Activated CD8-positive, alpha-beta T cell treated with anti-CD3 and anti-CD28 coated beads for 36 hours (primary cell): ENCODE results near the gene CCDC40. TPM values are rescaled to one million over a fixed set of nuclear protein-coding genes. Genes with fewer than 3 reads are reported as not detected.
"Not testable (repeated sequence)": the region's sequence is repeated elsewhere in the genome, so short reads cannot be mapped to it uniquely, and the experiment has no call there.

Source experiments
- ATAC-seq: fragments of 200-7000 bp; cut with Tn5 transposase; one replicate; pipeline ENCODE4 v1.10.0; 2021; ENCODE audit warnings: mild to moderate bottlenecking, moderate library complexity
- CTCF ChIA-PET: fragments of 350-600 bp; sonication (Branson Sonifier 250); formaldehyde crosslinking; loops from one replicate; lab custom pipeline; 2021; ENCODE audit warnings: antibody characterized with exemption; lab: Charles Lee
- POLR2A ChIA-PET: fragments of 350-600 bp; sonication (Branson Sonifier 250); formaldehyde crosslinking; loops from one replicate; lab custom pipeline; 2021; ENCODE audit warnings: antibody characterized with exemption; lab: Charles Lee
- DNase-seq: peaks from one replicate; pipeline ENCODE4 v3.0.0-alpha.2; 2020
- H3K27ac Mint-ChIP-seq: one replicate; pipeline ENCODE4 v1.8.0; 2021; ENCODE audit warnings: mild to moderate bottlenecking, mixed read lengths
- H3K27me3 Mint-ChIP-seq: one replicate; pipeline ENCODE4 v1.8.0; 2021; ENCODE audit warnings: mixed read lengths
- H3K36me3 Mint-ChIP-seq: one replicate; pipeline ENCODE4 v1.8.0; 2021; ENCODE audit warnings: low read depth, mixed read lengths
- H3K4me1 Mint-ChIP-seq: one replicate; pipeline ENCODE4 v1.8.0; 2021; ENCODE audit warnings: low read depth, mixed read lengths
- H3K4me3 Mint-ChIP-seq: one replicate; pipeline ENCODE4 v1.8.0; 2021; ENCODE audit warnings: mild to moderate bottlenecking, moderate library complexity, mixed read lengths
- H3K9me3 Mint-ChIP-seq: one replicate; pipeline ENCODE4 v1.8.0; 2021; ENCODE audit warnings: mixed read lengths
- CTCF ChIP-seq: fragments of 200-600 bp; IDR thresholded peaks from one replicate; pipeline ENCODE4 v1.8.0; 2022; ENCODE audit warnings: antibody characterized with exemption, mild to moderate bottlenecking
- intact Hi-C: fragments of 100-400 bp; cut with micrococcal nuclease; formaldehyde crosslinking; loops from one replicate; pipeline ENCODE4 v1.10.0; 2022
- total RNA-seq, 2 experiments: library from RNA; stranded (reverse); gene quantifications; one replicate each; pipeline ENCODE4 v1.2.3, GENCODE V29; 2021

CCDC40 gene
- total RNA-seq, 2 experiments from 2014 or later, result 0.54 to 0.79 TPM

- H3K9me3 Mint-ChIP-seq, result no peaks in the 10 kb centered on the region
- H3K4me1 Mint-ChIP-seq, result no peaks in the 10 kb centered on the region
- no peak for TF ChIP-seq CTCF
- POLR2A ChIA-PET, result no interaction called here
- intact Hi-C loops, result no loop called here
- CTCF ChIA-PET, result interaction anchor here (1.4 kb wide), 1 partner anchor 36 kb away, joined by 3 read pairs; no protein-coding TSS in a partner anchor
- no peak overlapping the region for H3K27ac Mint-ChIP-seq
- no peaks in the 10 kb centered on the region for H3K27me3 Mint-ChIP-seq
- ATAC-seq (no peak), DNase-seq (no peak)
- H3K36me3 Mint-ChIP-seq, result no peaks in the 10 kb centered on the region
- H3K4me3 Mint-ChIP-seq, result no peak overlapping the region
Observed at GRCh38 chr17:80043963-80044362, 7.5 kb downstream of the CCDC40 start.

GRCh38 chr17:80045703-80046102 lies 9.3 kb downstream of the CCDC40 start:
- ChIA-PET CTCF (interaction anchor here (1.1 to 2.6 kb wide), 2 partner anchors 37 to 56 kb away, joined by 4 to 7 read pairs; partner anchors contain the start of gene GAA), POLR2A (no interaction called here)
- Mint-ChIP-seq H3K9me3 (no peaks in the 10 kb centered on the region), H3K27ac (no peak overlapping the region), H3K4me3 (no peak overlapping the region), H3K4me1 (no peaks in the 10 kb centered on the region), H3K36me3 (no peaks in the 10 kb centered on the region), H3K27me3 (no peaks in the 10 kb centered on the region)
- ATAC-seq (no peak), DNase-seq (no peak)
- intact Hi-C loops, result no loop called here
- no peak for TF ChIP-seq CTCF

- H3K27me3 Mint-ChIP-seq, intact Hi-C loops, H3K9me3 Mint-ChIP-seq, H3K27ac Mint-ChIP-seq, DNase-seq, H3K4me3 Mint-ChIP-seq, POLR2A ChIA-PET, ATAC-seq, H3K4me1 Mint-ChIP-seq, H3K36me3 Mint-ChIP-seq: not testable (repeated sequence)
- CTCF ChIA-PET, result interaction anchor here (1.1 to 2.6 kb wide), 2 partner anchors 38 to 55 kb away, joined by 4 to 7 read pairs; partner anchors contain the start of gene GAA
Observed at GRCh38 chr17:80046709-80047108, 10.3 kb downstream of the CCDC40 start.

- Mint-ChIP-seq H3K27ac (no peak overlapping the region), H3K9me3 (no peaks in the 10 kb centered on the region), H3K4me1 (no peaks in the 10 kb centered on the region), H3K27me3 (no peaks in the 10 kb centered on the region), H3K36me3 (no peaks in the 10 kb centered on the region), H3K4me3 (no peak overlapping the region)
- TF ChIP-seq CTCF, result no peak
- CTCF ChIA-PET, result interaction anchor here (2.6 kb wide), 1 partner anchor 39 kb away, joined by 7 read pairs; no protein-coding TSS in a partner anchor
- no peak for ATAC-seq
- intact Hi-C loops, result no loop called here
- POLR2A ChIA-PET, result no interaction called here
- no peak for DNase-seq
Observed at GRCh38 chr17:80047176-80047575, 10.7 kb downstream of the CCDC40 start.

GRCh38 chr17:80049986-80050385 lies 13.5 kb downstream of the CCDC40 start:
- POLR2A ChIA-PET, result no interaction called here
- no peak overlapping the region for H3K27ac Mint-ChIP-seq
- H3K4me3 Mint-ChIP-seq, result no peak overlapping the region
- DNase-seq (no peak), ATAC-seq (no peak)
- H3K27me3 Mint-ChIP-seq, result no peaks in the 10 kb centered on the region
- CTCF ChIA-PET, result interaction anchor here (0.8 kb wide), 1 partner anchor 42 kb away, joined by 3 read pairs; no protein-coding TSS in a partner anchor
- no peaks in the 10 kb centered on the region for H3K36me3 Mint-ChIP-seq
- TF ChIP-seq CTCF, result no peak
- H3K4me1 Mint-ChIP-seq, result no peaks in the 10 kb centered on the region
- no peaks in the 10 kb centered on the region for H3K9me3 Mint-ChIP-seq
- intact Hi-C loops, result no loop called here
